GM20000 (cell line): ENCODE data around the gene DCC.

ENCODE experiments used
- DNase-seq: peaks from one replicate; pipeline ENCODE4 v3.0.0; 2012; ENCODE audit warnings: low spot score
- TF ChIP-seq, protein P1 (sequence below): IDR thresholded peaks from 2 replicates; pipeline ENCODE4 v1.5.1; 2012; ENCODE audit warnings: mild to moderate bottlenecking, control low read depth; ENCODE audit errors: extremely low read depth, missing control alignments

The DCC gene

GRCh38 chr18:53134711-53135110, 794.7 kb downstream of the DCC start:
- no peak for DNase-seq
- TF ChIP-seq, protein P1, sequence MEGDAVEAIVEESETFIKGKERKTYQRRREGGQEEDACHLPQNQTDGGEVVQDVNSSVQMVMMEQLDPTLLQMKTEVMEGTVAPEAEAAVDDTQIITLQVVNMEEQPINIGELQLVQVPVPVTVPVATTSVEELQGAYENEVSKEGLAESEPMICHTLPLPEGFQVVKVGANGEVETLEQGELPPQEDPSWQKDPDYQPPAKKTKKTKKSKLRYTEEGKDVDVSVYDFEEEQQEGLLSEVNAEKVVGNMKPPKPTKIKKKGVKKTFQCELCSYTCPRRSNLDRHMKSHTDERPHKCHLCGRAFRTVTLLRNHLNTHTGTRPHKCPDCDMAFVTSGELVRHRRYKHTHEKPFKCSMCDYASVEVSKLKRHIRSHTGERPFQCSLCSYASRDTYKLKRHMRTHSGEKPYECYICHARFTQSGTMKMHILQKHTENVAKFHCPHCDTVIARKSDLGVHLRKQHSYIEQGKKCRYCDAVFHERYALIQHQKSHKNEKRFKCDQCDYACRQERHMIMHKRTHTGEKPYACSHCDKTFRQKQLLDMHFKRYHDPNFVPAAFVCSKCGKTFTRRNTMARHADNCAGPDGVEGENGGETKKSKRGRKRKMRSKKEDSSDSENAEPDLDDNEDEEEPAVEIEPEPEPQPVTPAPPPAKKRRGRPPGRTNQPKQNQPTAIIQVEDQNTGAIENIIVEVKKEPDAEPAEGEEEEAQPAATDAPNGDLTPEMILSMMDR: no peak

GRCh38 chr18:53135654-53136053, 795.7 kb downstream of the DCC start:
- TF ChIP-seq, protein P1: no peak
- DNase-seq: no peak

DNA sequence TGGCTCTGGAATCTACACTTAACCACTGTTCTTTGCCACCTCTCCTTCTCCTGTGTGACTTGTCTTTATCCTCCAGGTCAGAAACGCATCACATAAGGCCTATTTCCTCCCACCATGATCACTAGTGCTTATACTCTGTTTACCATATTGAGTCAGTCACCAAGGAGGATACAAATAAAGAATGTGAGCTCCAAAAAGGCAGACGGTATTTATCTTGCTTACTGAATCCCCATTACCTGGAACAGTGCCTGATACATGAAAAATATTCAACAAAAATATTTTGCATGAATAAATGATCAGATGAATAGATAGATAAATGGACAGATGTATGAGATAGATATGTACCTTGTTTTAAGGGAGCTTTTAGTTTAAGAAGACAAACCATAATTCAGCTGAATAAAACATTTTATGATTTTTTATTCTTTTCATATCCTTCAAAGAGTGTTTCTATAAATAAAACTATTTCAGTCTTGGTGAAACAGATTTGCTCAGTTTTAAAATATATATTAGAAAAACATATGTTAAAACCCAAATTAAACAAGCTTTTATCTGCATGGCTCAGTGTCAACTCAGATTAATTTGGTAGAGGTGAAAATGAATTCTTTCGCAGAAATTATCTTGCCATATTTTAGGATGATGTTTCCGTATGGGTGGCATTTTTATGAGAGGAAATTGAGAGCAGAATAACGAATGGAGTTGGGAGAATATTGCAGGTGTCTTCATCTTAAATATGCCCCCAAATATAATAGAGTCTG, 799.9 kb downstream of the DCC start:
- no peak for DNase-seq
- TF ChIP-seq, protein P1: no peak

GRCh38 chr18:53142005-53142404, 802.0 kb downstream of the DCC start:
- no peak for DNase-seq
- TF ChIP-seq, protein P1: no peak

DNA sequence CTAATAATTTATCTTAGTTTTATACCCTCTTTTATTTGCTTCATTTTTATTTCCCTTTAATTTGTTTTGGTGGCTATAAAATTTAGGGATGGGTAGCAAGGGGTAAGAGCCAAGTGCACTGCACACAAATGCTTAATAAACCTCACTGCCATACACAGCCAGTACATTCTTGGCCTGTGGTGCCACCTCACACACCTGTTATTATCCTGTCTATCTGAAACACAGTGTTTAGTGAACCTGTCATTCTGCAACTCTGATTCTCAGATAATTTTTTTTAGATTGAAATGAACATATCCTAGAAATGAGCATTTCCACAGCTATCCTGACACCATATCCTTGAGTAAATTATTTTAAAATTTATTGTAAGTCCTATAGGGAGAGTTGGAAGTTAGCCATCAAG, 807.5 kb downstream of the DCC start:
- no peak for DNase-seq
- TF ChIP-seq, protein P1: no peak

- TF ChIP-seq, protein P1: no peak
- DNase-seq: no peak
These were observed 808.1 kb downstream of the DCC start for GRCh38 chr18:53148123-53148522.

GRCh38 chr18:53152476-53152875, 812.5 kb downstream of the DCC start:
- TF ChIP-seq, protein P1: no peak
- DNase-seq: no peak
